ENCODE measurements around the gene CA11. TPM values are rescaled to one million over a fixed set of nuclear protein-coding genes. Genes with fewer than 3 reads are reported as not detected.
"Not testable (repeated sequence)": the region's sequence is repeated elsewhere in the genome, so short reads cannot be mapped to it uniquely, and the experiment has no call there.

Gene CA11
- 10 to 100 TPM in 1 of 9 donors, 1 to 10 TPM in 8; 2.2 to 14.6 (median 5.8) TPM for total RNA-seq
- polyA plus RNA-seq = 10 to 100 TPM in 1 of 2 donors, 1 to 10 TPM in 1; 3.4 to 14.8 TPM
- long read RNA-seq, donor 1, partial matches to known transcripts = 0 of 4 reads
- long read RNA-seq, donor 1, other reads (novel, unspliced or antisense) = 1 of 4 reads
- long read RNA-seq, donor 2, partial matches to known transcripts = 0 of 2 reads
- long read RNA-seq, donor 2, other reads (novel, unspliced or antisense) = 1 of 2 reads
- long read RNA-seq, donor 3, partial matches to known transcripts = 0 of 4 reads
- long read RNA-seq, donor 3, other reads (novel, unspliced or antisense) = 0 of 4 reads

- Histone ChIP-seq H3K9me3 (no peaks in the 10 kb centered on the region), H3K4me1 (peaks cover 0 to 29% (median 13%) of the 10 kb centered on the region in 12 donors), H3K27me3 (no peaks in the 10 kb centered on the region), H3K36me3 (no peaks in the 10 kb centered on the region), H3K27ac (peak within 1 kb of the TSS; percentile 56 to 91 (median 82)), H3K4me3 (peak within 1 kb of the TSS; percentile 2 to 69 (median 58))
- TF ChIP-seq POLR2A (IDR thresholded peaks at IDR 0.05) (no peak), CTCF (IDR thresholded peaks at IDR 0.05) (peak; percentile 82 to 98 (median 90))
- intact Hi-C loops (cut with DNase I) = loop anchor here (1.0 to 10.0 kb wide), 14 partner anchors 29 to 329 kb away; partner anchors contain the start of genes HSD17B14 (in 6 of the 10), MAMSTR (in 2 of the 10) and FTL (in 1 of the 10)
- DNase-seq (peak; percentile 89 to 94 (median 91)), ATAC-seq (peak; percentile 69 to 92 (median 92))
- WGBS, 4 donors = 0 to 3% (median 1%) methylated on average over 14 to 33 of the region's 33 CpGs
Observed at GRCh38 chr19:48646001-48646721, at the start of gene CA11. CA11 (minus strand) TSS chr19:48646187; CDS start chr19:48645632, 555 bp downstream.

DNA sequence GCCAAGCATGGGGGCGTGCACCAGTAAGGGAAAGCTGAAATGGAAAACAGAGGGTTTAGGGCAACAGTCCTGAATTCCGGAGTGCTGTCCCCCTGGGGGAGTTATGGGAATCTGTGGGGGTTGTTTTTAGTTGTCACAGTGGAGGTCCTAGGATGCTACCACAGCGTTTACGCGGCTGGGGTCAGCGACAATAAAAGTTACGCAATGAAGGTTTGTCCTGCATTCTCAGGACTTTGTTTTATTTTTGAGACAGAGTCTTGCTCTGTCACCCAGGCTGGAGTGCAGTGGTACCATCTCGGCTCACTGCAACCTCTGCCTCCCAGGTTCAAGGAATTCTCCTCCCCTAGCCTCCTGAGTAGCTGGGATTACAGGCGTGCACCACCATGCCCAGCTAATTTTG is 47.6 kb upstream of the CA11 start:
- intact Hi-C loops (cut with DNase I); DNase-seq; H3K36me3 ChIP-seq; ATAC-seq; H3K9me3 ChIP-seq; H3K4me3 ChIP-seq; H3K27ac ChIP-seq: not testable (repeated sequence)
- peaks cover 0 to 26% (median 7%) of the 10 kb centered on the region in 9 donors for H3K27me3 ChIP-seq
- 80 to 91% (median 89%) methylated on average over 9 of the region's 9 CpGs for WGBS, 4 donors
- peaks cover 0 to 15% (median 5%) of the 10 kb centered on the region in 12 donors for H3K4me1 ChIP-seq

DNA sequence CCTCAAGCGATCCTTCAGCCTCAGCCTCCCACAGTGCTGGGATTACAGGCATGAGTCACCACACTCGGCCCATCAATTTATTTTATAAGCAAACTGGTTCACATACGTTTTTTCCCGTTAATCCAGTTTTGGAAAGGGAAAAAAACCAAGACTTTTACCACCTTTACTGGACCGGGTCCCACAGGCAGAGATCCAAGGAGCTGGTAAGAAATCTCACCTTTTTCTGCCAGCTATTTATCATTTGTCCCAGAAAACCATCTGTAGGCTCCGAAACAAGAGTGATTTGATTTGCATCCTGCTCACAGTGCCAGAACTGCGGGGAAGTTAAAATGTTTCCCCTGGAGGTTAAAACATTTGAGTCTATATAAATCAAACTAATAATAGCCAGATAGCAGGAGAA is 43.5 kb upstream of the CA11 start:
- Histone ChIP-seq H3K4me3 (no peak overlapping the region), H3K27ac (no peak overlapping the region), H3K4me1 (no peaks in the 10 kb centered on the region), H3K9me3 (no peaks in the 10 kb centered on the region), H3K27me3 (no peaks in the 10 kb centered on the region), H3K36me3 (no peaks in the 10 kb centered on the region)
- 74 to 79% (median 76%) methylated on average over 7 of the region's 7 CpGs for WGBS, 4 donors
- TF ChIP-seq CTCF (IDR thresholded peaks at IDR 0.05) (no peak), POLR2A (IDR thresholded peaks at IDR 0.05) (no peak)
- DNase-seq (no peak), ATAC-seq (no peak)
- intact Hi-C loops (cut with DNase I) = no loop called here

- Histone ChIP-seq H3K4me1 (no peaks in the 10 kb centered on the region), H3K36me3 (no peaks in the 10 kb centered on the region), H3K4me3 (no peak overlapping the region), H3K27ac (no peak overlapping the region), H3K9me3 (no peaks in the 10 kb centered on the region), H3K27me3 (no peaks in the 10 kb centered on the region)
- DNase-seq (no peak), ATAC-seq (no peak)
- WGBS, 4 donors = 81 to 91% (median 85%) methylated on average over 3 of the region's 3 CpGs
- intact Hi-C loops (cut with DNase I) = no loop called here
- no peak for TF ChIP-seq CTCF (IDR thresholded peaks at IDR 0.05)
- TF ChIP-seq POLR2A (IDR thresholded peaks at IDR 0.05) = no peak
Observed at GRCh38 chr19:48687776-48688175, 41.8 kb upstream of the CA11 start.

- H3K27ac ChIP-seq; DNase-seq; intact Hi-C loops (cut with DNase I); H3K9me3 ChIP-seq; H3K36me3 ChIP-seq; ATAC-seq; H3K4me1 ChIP-seq; H3K27me3 ChIP-seq; H3K4me3 ChIP-seq: not testable (repeated sequence)
- WGBS, 4 donors = 91 to 96% (median 92%) methylated on average over 7 of the region's 7 CpGs
Observed at GRCh38 chr19:48686637-48687036, 40.6 kb upstream of the CA11 start.

Measured in heart left ventricle (tissue), 16 donors.